Adipose tissue (tissue), 3 donors: ENCODE results near the gene B4GALT6. TPM values are rescaled to one million over a fixed set of nuclear protein-coding genes. Genes with fewer than 3 reads are reported as not detected.

Experiments used
- H3K27ac ChIP-seq: one replicate; pipeline ENCODE4 v1.5.1; 2013; ENCODE audit warnings: low read depth, low read length
- WGBS, 3 donors: extraction: QIAGEN DNeasy Blood & Tissue Kit; methylation state at CpG; one replicate each; pipeline ENCODE4 v1.1.7; 2013; 5-methylcytosine and 5-hydroxymethylcytosine counted together
- polyA plus RNA-seq, 3 donors: library from polyadenylated mRNA; stranded (reverse); fragments of 200-250 nt; gene quantifications; one replicate each; pipeline ENCODE4 v1.2.3, GENCODE V29; 2013
- donor health status: healthy with polysubstance abuse.
- donor health status: Bipolar disorder and iron deficiency.
- donor health status: healthy.

B4GALT6 gene
- polyA plus RNA-seq, 3 donors, result 0.87 to 1.9 (median 1.9) TPM

DNA sequence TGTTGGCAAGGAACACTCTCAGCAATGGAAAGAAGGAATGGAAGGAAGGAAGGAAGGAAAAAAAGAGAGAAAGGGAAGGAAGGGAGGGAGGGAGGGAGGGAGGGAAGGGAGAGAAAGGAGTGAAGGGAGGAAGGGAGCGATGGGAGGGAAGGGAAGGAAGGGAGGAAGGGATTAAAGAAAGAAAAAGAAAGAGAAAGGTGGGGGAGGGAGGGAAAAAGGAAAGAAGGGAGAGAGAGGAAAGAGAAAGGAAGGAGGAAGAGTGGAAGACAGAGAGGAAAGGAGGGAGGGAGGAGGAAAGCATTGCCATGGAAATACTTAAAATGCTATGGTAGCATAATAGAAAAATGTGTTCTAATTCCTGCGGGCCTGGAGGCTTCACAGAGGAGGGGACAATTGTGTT lies 70.3 kb downstream of the B4GALT6 start:
- H3K27ac ChIP-seq, result no peak overlapping the region
- 72 to 86% (median 74%) methylated on average over 2 of the region's 2 CpGs for WGBS, 3 donors

- H3K27ac ChIP-seq, result no peak overlapping the region
- 53 to 70% (median 63%) methylated on average over 6 of the region's 6 CpGs for WGBS, 3 donors
Measured at GRCh38 chr18:31612124-31612523, 72.3 kb downstream of the B4GALT6 start.

DNA sequence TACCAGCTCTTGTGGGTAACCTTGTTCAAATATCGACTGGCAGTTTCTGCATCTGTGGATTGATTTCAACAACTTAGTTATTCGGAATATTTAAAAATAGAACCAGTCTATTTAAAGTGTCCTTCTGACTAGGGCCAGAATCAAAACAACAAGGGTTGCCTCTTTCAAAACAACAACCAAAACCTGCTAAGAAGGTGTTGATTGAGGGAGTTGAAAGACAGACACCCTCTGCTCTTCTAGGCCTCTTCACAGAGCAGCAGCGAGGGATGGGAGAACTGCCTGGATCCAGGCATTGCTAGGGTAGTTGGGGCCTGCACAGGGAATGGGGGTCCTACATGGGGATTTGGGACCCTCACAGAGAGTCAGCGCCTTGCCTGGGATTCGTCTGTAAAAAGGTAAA lies 72.9 kb downstream of the B4GALT6 start:
- 83 to 93% (median 90%) methylated on average over 5 of the region's 5 CpGs for WGBS, 3 donors

DNA sequence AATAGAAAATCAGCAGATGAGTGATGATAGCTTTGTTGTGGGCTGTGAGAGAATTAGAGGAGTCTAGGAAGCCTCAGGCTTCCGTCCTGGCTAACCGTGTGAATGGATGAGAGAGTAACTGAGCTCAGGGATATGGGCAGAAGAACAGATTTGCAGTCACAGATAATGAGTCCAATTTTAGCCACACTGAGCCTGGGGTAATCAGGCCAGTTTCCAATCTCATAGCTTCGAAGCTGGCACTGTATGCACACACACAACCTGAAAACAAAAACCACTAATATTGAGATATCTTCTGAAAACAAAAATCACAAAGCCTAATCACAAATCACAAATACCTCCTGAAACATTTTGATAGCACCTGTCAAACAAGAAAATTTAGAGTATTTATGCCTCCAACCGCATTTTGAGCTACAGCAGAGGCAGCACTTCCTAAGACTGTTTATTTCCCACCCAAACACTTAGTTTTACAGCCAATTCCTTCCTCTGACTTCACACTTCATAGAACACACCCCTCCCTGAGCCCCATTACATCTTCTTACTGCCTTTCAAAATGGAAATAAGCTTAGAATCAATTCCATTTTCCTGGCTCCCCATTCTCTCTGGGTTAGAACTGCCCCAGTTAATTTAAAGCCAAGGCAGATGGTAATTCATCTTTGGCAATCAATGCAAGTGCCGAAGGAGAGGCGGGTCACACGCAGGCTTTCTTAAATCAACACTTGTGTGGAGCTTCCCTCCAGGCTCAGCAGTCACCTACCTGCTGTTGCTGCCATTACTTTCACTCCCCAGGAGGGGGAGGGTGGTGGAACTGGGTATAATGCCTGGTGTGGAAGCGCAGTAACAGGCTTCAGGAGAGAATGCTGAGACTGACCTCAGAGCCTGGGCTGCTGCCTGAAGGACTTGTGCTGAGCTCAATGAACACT lies 73.8 kb downstream of the B4GALT6 start:
- 40 to 54% (median 44%) methylated on average over 8 of the region's 8 CpGs for WGBS, 3 donors
- no peak overlapping the region for H3K27ac ChIP-seq

More for the DNA sequence above, 72.9 kb downstream of the B4GALT6 start:
- no peak overlapping the region for H3K27ac ChIP-seq

GRCh38 chr18:31609886-31610285 lies 74.5 kb downstream of the B4GALT6 start:
- WGBS, 3 donors, result 82 to 88% (median 83%) methylated on average over 2 of the region's 2 CpGs
- H3K27ac ChIP-seq, result no peak overlapping the region

GRCh38 chr18:31607384-31607783 lies 77.0 kb downstream of the B4GALT6 start:
- 66 to 74% (median 73%) methylated on average over 5 of the region's 5 CpGs for WGBS, 3 donors
- no peak overlapping the region for H3K27ac ChIP-seq

DNA sequence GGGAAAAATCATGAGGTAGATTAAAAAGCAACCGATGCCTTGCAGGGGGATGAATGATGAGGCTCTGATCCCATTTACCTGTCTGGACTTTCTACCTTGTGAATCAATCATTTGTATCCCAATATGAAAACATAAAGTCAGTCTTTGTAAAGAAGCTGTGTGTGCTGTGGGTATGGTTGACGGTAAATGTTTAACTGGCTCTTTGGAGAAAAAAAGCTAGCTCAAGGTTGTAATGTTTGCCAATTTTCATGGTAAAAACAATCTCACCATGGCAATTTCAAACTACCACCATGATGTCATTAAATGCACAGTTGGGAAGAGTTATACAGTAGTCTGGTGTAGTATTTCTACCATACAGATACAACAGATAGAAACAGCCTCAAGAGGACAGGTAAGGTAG lies 78.1 kb downstream of the B4GALT6 start:
- WGBS, 3 donors, result 26 to 83% (median 76%) methylated on average over 2 of the region's 2 CpGs
- no peak overlapping the region for H3K27ac ChIP-seq

GRCh38 chr18:31603315-31603714 lies 81.1 kb downstream of the B4GALT6 start:
- H3K27ac ChIP-seq, result no peak overlapping the region

GRCh38 chr18:31598021-31598805 lies 86.2 kb downstream of the B4GALT6 start:
- WGBS, 3 donors, result 88 to 95% (median 92%) methylated on average over 13 of the region's 13 CpGs
- no peak overlapping the region for H3K27ac ChIP-seq

- H3K27ac ChIP-seq, result no peak overlapping the region
- WGBS, 3 donors, result 85 to 92% (median 90%) methylated on average over 9 of the region's 9 CpGs
Measured at GRCh38 chr18:31596081-31596872, 88.1 kb downstream of the B4GALT6 start.

DNA sequence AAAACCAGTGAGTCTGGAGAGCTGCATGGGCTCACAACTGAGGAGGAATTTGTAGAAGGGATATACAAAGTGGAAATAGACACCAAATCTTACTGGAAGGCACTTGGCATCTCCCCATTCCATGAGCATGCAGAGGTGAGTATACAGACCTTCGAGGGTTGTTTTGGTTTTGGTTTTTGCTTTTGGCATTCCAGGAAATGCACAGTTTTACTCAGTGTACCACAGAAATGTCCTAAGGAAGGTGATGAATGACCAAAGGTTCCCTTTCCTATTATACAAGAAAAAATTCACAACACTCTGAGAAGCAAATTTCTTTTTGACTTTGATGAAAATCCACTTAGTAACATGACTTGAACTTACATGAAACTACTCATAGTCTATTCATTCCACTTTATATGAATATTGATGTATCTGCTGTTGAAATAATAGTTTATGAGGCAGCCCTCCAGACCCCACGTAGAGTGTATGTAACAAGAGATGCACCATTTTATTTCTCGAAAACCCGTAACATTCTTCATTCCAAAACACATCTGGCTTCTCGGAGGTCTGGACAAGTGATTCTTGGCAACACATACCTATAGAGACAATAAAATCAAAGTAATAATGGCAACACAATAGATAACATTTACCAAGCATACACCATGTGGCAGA lies 89.1 kb downstream of the B4GALT6 start:
- no peak overlapping the region for H3K27ac ChIP-seq
- 71 to 86% (median 73%) methylated on average over 5 of the region's 5 CpGs for WGBS, 3 donors

DNA sequence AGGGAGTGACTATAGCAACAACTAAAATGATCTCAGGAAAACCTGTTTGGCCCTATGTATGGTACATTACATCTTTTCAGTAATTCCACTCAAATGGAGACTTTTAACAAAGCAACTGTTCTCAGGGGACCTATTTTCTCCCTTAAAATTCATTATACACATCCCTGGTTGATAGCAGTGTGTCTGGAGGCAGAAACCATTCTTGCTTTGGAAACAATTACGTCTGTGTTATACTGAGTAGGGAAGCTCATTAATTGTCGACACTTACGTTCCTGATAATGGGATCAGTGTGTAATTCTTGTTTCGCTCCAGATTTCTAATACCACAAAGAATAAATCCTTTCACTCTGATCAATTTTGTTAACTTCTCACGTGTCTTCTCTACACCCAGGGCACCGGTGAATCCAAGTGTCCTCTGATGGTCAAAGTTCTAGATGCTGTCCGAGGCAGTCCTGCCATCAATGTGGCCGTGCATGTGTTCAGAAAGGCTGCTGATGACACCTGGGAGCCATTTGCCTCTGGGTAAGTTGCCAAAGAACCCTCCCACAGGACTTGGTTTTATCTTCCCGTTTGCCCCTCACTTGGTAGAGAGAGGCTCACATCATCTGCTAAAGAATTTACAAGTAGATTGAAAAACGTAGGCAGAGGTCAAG lies 91.7 kb downstream of the B4GALT6 start:
- H3K27ac ChIP-seq, result no peak overlapping the region
- 79 to 86% (median 80%) methylated on average over 10 of the region's 10 CpGs for WGBS, 3 donors

DNA sequence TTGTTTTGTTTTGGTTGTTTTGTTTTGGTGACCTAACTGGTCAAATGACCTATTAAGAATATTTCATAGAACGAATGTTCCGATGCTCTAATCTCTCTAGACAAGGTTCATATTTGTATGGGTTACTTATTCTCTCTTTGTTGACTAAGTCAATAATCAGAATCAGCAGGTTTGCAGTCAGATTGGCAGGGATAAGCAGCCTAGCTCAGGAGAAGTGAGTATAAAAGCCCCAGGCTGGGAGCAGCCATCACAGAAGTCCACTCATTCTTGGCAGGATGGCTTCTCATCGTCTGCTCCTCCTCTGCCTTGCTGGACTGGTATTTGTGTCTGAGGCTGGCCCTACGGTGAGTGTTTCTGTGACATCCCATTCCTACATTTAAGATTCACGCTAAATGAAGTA lies 92.8 kb downstream of the B4GALT6 start, which contains the start of gene TTR:
Gene TTR (plus strand): TSS at position 250 of the 400 bp plus-strand sequence. CDS start 26 bp downstream, at position 276.
- WGBS, 3 donors, result 38 to 78% (median 69%) methylated on average over 5 of the region's 5 CpGs
- no peak within 1 kb of the TSS for H3K27ac ChIP-seq

DNA sequence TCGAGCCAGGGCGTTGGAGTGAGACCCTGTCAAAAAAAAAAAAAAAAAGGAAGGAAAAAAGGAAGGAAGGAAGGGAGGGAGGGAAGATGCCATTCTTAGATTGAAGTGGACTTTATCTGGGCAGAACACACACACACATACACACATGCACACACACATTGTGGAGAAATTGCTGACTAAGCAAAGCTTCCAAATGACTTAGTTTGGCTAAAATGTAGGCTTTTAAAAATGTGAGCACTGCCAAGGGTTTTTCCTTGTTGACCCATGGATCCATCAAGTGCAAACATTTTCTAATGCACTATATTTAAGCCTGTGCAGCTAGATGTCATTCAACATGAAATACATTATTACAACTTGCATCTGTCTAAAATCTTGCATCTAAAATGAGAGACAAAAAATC lies 93.3 kb downstream of the B4GALT6 start:
- 24 to 65% (median 45%) methylated on average over 2 of the region's 2 CpGs for WGBS, 3 donors
- no peak overlapping the region for H3K27ac ChIP-seq

DNA sequence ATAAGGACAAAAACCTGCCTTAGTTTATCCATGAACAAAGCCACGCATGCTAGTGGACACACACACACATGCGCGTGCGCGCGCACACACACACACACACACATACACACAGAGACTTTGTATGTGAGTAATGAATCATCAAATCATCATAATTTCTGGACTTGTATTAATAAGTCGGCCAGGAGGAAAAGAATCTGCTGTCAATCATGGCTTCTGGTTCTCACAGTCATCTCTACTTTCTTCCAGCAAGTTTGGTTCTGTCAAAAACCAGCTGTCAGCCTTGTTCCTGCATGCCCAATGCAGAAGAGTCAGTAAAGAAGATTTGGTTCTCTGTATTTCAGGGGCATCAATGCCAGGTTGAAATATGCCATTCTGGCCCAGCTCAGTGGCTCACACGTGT lies 93.8 kb downstream of the B4GALT6 start:
- H3K27ac ChIP-seq, result no peak overlapping the region
- WGBS, 3 donors, result 83 to 88% (median 85%) methylated on average over 8 of the region's 8 CpGs

GRCh38 chr18:31587529-31587928 lies 96.9 kb downstream of the B4GALT6 start:
- H3K27ac ChIP-seq, result no peak overlapping the region
- WGBS, 3 donors, result 81 to 89% (median 89%) methylated on average over 4 of the region's 4 CpGs

DNA sequence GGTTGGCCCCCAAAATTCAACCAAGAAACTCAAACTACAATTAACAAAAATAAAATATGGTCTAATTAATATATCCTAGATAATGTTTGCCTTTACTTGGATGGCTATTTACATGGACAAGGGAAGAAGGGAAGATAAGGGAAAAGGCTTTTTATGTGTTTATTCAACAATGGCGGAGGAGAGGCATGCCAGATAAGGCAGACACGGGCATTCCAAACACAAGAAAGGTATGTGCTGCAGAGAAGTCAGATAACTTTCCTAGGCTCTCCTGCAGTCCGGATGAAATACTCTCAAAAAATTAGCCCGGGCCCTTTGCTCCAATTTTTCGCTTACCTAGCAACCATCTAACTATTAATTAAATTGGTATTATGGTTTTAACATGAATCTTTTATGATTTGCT lies 97.8 kb downstream of the B4GALT6 start:
- no peak overlapping the region for H3K27ac ChIP-seq
- WGBS, 3 donors, result 70 to 79% (median 74%) methylated on average over 5 of the region's 5 CpGs

DNA sequence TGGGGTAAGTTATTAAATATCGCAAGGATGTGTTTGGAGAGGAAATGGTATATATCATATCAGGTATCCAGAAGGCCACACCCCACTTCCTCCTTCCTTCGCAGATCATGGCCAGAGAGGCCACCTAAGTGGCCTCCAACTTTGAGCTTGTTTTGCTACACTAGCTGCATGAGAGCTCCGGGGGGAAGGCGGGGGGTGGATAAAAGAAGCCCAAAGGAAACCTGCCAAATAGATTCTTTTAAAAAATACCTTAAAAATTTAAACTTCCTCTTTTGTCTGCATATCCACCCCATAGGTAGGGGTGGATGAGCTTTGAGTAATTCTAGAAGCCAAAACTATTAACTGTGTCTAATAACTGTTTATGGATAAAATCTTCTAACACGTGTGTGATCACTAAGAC lies 98.4 kb downstream of the B4GALT6 start:
- WGBS, 3 donors, result 79 to 92% (median 86%) methylated on average over 5 of the region's 5 CpGs

More for the DNA sequence above, 98.4 kb downstream of the B4GALT6 start:
- no peak overlapping the region for H3K27ac ChIP-seq
